SK-N-MC (cell line): Measurements from ENCODE around the gene PARS2.

Source experiments
- EZH2 ChIP-seq: fragments of 200-600 bp; sonication (generic); IDR thresholded peaks from one replicate; pipeline ENCODE4 v1.6.1; 2017; ENCODE audit warnings: antibody characterized with exemption
- FOXP2 ChIP-seq: optimal IDR thresholded peaks from 2 replicates; pipeline ENCODE3; 2011; ENCODE audit warnings: mild to moderate bottlenecking, moderate library complexity; ENCODE audit not compliant: insufficient read depth; ENCODE audit errors: extremely low read length, control extremely low read depth
- POLR2AphosphoS5 ChIP-seq: IDR thresholded peaks from 2 replicates; pipeline ENCODE4 v1.6.1; 2012; ENCODE audit warnings: mild to moderate bottlenecking, low read depth, low read length, borderline replicate concordance

GRCh38 chr1:54768093-54768492 lies 3.8 kb upstream of the PARS2 start:
- TF ChIP-seq EZH2 (no peak), POLR2AphosphoS5 (no peak), FOXP2 (no peak)
